Epithelial cell of proximal tubule (primary cell): ENCODE results near the gene TNFAIP8. TPM values are rescaled to one million over a fixed set of nuclear protein-coding genes. Genes with fewer than 3 reads are reported as not detected.
"Not testable (repeated sequence)": the region's sequence is repeated elsewhere in the genome, so short reads cannot be mapped to it uniquely, and the experiment has no call there.

Source experiments
- DNase-seq: peaks from one replicate; pipeline ENCODE4 v3.0.0-alpha.2; 2011; ENCODE audit warnings: low read depth
- H3K4me3 ChIP-seq: 2 replicates; pipeline ENCODE4 v1.5.1; 2011; ENCODE audit warnings: low read depth, mild to moderate bottlenecking, low read length
- total RNA-seq: library from RNA; depleted of rRNA; stranded (reverse); fragments of >200 nt; gene quantifications from 2 replicates; pipeline ENCODE4 v1.2.3, GENCODE V29; 2015
- TF ChIP-seq, protein P1 (sequence below): conservative IDR thresholded peaks from 2 replicates; pipeline ENCODE4 v1.5.1; 2012; ENCODE audit warnings: low read depth, mild to moderate bottlenecking, low read length

The TNFAIP8 gene
- total RNA-seq, 1 donor from 2014 or later = 60.9 TPM

DNA sequence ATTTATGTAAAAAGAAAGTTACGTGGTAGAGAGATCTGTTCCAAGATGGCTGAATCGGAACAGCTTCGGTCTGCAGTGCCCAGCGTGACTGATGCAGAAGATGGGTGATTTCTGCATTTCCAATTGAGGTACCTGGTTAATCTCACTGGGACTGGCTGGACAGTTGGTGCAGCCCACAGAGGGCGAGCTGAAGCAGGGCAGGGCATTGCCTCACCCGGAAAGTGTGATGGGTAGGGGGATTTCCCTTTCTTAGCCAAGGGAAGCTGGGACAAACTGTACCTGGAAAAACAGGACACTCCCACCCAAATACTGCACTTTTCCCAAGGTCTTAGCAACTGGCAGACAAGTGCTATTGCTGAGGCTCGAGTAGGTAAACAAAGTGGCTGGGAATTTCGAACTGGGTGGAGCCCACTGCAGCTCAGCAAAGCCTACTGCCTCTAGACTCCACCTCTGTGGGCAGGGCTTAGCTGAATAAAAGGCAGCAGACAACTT lies 83.4 kb downstream of the TNFAIP8 start:
- DNase-seq = no peak
- no peak overlapping the region for H3K4me3 ChIP-seq
- TF ChIP-seq, protein P1, sequence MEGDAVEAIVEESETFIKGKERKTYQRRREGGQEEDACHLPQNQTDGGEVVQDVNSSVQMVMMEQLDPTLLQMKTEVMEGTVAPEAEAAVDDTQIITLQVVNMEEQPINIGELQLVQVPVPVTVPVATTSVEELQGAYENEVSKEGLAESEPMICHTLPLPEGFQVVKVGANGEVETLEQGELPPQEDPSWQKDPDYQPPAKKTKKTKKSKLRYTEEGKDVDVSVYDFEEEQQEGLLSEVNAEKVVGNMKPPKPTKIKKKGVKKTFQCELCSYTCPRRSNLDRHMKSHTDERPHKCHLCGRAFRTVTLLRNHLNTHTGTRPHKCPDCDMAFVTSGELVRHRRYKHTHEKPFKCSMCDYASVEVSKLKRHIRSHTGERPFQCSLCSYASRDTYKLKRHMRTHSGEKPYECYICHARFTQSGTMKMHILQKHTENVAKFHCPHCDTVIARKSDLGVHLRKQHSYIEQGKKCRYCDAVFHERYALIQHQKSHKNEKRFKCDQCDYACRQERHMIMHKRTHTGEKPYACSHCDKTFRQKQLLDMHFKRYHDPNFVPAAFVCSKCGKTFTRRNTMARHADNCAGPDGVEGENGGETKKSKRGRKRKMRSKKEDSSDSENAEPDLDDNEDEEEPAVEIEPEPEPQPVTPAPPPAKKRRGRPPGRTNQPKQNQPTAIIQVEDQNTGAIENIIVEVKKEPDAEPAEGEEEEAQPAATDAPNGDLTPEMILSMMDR = no peak

DNA sequence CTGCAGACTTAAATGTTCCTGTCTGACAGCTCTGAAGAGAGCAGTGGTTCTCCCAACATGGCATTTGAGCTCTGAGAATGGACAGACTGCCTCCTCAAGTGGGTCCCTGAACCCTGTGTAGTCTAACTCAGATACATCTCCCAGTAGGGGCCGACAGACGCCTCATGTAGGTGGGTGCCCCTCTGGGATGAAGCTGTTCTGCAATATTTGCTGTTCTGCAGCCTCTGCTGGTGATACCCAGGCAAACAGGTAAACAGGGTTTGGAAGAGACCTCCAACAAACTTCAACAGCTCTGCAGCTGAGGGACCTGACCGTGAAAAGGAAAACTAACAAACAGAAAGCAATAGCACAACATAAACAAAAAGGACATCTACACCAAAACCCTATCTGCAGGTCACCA lies 83.8 kb downstream of the TNFAIP8 start:
- not testable (repeated sequence) for DNase-seq, H3K4me3 ChIP-seq

DNA sequence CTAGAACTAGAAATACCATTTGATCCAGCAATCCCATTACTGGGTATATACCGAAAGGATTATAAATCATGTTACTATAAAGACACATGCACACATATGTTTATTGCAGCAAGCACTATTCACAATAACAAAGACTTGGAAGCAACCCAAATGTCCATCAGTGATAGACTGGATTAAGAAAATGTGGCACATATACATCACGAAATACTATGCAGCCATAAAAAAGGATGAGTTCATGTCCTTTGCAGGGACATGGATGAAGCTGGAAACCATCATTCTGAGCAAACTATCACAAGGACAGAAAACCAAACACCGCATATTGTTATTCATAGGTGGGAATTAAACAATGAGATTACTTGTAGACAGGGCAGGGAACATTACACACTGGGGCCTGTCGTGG lies 88.8 kb downstream of the TNFAIP8 start:
- not testable (repeated sequence) for H3K4me3 ChIP-seq, DNase-seq

DNA sequence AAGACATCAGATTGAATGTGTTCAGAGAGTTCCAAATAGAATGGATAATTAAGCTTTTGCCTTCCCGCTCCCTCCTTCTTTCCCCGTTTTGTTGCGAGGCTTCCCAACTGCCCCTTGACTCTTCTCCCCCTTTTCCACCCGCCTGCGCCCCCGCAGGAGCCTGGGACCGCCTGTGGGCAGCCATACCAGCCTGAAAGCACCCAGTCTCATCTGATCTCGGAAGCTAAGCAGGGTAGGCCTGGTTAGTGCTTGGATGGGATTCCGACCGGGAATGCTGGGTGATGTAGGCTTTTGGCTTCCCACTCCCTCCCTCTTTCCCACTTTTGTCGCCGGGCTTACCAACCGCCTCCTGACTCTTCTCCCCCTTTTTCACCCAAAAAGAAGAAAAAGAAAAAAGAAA lies 89.7 kb downstream of the TNFAIP8 start:
- DNase-seq = no peak
- no peak overlapping the region for H3K4me3 ChIP-seq
- TF ChIP-seq, protein P1 = no peak

Other genes starting within 250 kb of the TNFAIP8 start
- 104 and 142 TPM in 2 replicates for gene HSD17B4, start 96.5 kb downstream of the TNFAIP8 start, total RNA-seq